Left lobe of liver (tissue), 2 donors: Measurements from ENCODE around the gene TMEM181. TPM values are rescaled to one million over a fixed set of nuclear protein-coding genes. Genes with fewer than 3 reads are reported as not detected.
"Not testable (repeated sequence)": the region's sequence is repeated elsewhere in the genome, so short reads cannot be mapped to it uniquely, and the experiment has no call there.

Experiments used
- ATAC-seq: fragments of 200-7000 bp; cut with Tn5 transposase; one replicate; pipeline ENCODE4 v1.9.1; 2020; ENCODE audit warnings: mild to moderate bottlenecking, moderate library complexity
- DNase-seq: peaks from one replicate; pipeline ENCODE4 v3.0.0-alpha.2; 2020; ENCODE audit warnings: low spot score
- total RNA-seq: library from RNA; stranded (reverse); gene quantifications from one replicate; pipeline ENCODE4 v1.2.1, GENCODE V29; 2021
- donor health status: DM: no; HTN: no; CAD: no; lungs with moderate emphysema.
- donor health status: DM: no; HTN: yes; CAD: no.

The TMEM181 gene
- total RNA-seq, 1 donor from 2014 or later: 12.0 TPM

DNA sequence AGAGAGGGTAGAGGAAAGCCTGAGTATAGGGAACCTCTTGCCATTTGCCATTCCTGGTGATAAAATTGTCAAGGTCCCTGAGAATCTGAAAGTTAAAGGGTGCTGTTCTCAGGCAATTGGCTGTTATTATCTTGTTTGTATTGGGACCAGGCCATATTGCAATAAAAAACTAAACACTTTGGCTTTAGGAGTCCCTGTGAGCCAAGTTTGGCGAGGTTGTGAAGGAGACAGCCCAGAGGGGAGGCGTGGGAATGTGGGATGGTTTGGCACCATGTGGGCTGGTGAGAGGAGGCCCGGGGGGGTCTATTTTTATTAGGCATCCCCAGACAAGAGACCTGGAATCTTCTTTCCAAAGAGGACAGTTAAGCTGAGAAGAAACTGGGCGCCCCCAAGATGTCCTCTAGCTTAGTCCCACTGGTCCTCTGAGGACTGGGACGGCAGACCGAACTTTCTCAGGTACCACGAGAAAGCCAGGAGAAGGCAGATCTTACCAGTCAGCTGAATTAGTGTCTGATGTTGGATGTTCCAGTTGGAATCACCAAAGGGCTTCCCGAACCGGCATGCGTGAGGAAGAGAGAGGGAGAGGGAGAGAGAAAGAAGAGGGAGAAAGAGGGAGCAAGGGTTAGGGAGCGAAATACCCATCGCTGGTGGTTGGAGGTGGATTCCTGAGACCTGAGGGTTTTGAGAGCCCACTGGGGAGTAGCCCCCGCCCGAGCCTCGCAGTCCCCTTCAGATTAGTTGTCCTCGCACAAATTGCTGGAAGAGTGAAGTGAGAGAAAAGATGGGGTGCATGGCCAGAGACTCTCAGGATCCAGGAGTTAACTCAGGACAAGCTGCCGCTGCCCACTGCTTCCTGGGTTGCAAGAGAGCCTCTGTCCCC lies 60.3 kb downstream of the TMEM181 start:
- DNase-seq: peak; percentile 40
- ATAC-seq: peak; percentile 82

DNA sequence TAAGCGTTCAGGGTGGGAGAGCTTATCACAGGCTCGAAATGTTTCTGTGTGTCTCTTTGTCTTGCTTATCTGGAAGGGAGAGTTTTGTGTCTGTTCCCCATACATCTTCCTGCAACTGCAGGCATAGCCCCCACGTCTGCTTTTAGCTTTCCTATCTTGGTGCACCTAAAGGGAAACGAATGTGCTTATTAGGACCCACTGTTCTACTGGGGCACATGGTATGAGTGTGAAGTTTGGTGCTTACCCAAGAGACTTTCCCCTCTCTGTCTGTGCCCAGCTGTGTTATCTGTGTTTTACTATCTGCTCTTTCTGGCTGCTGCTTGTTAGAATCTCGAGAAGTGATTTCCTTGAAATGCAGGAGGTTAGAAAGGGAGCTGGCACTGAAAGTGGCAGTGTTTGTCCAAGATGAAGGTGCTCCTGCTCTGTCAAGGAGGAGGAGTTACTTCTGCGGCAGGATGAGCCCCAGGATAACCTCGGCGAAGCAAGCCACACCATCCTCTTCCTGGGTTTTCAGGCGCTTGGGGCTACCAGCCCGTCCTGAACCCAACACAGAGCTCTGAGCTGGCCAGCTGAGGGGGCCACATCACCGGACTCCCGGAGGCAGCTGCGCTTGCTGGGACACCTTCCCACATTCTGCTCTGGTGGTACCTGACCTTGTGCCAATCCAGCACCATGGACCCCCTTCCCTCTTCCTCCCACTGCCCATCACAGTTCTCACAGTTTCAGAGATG lies 61.2 kb downstream of the TMEM181 start:
- ATAC-seq (no peak), DNase-seq (peak; percentile 39)

- DNase-seq (peak; percentile 39), ATAC-seq (no peak)
Observed at GRCh38 chr6:158621694-158622544, 62.0 kb downstream of the TMEM181 start.

GRCh38 chr6:158622545-158623190 lies 62.8 kb downstream of the TMEM181 start:
- DNase-seq (no peak), ATAC-seq (no peak)

- ATAC-seq (no peak), DNase-seq (no peak)
Observed at GRCh38 chr6:158624684-158625682, 65.1 kb downstream of the TMEM181 start.

DNA sequence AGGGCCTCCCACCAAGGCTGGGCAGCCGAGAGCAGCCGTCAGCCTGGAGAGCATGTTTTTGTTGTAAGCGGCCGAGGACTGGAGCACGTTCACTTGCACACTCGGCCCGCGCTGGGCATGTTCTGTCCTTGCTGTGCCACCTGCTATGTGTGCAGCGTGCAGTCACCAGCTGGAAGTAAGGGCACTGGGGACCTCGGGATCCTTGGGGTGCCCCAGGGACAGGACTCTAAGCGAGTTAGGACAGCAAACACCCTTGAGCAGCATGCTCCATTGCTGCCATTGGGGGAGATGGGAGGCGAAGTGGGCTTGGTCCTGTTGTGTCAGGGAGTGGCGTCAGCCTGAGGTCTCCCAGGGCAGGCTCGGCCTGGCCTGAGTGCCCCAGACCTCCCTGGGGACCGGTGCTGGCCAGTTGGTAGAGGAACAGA lies 66.0 kb downstream of the TMEM181 start:
- DNase-seq (no peak), ATAC-seq (no peak)

- ATAC-seq (no peak), DNase-seq (no peak)
Observed at GRCh38 chr6:158626360-158627167, 66.7 kb downstream of the TMEM181 start.

DNA sequence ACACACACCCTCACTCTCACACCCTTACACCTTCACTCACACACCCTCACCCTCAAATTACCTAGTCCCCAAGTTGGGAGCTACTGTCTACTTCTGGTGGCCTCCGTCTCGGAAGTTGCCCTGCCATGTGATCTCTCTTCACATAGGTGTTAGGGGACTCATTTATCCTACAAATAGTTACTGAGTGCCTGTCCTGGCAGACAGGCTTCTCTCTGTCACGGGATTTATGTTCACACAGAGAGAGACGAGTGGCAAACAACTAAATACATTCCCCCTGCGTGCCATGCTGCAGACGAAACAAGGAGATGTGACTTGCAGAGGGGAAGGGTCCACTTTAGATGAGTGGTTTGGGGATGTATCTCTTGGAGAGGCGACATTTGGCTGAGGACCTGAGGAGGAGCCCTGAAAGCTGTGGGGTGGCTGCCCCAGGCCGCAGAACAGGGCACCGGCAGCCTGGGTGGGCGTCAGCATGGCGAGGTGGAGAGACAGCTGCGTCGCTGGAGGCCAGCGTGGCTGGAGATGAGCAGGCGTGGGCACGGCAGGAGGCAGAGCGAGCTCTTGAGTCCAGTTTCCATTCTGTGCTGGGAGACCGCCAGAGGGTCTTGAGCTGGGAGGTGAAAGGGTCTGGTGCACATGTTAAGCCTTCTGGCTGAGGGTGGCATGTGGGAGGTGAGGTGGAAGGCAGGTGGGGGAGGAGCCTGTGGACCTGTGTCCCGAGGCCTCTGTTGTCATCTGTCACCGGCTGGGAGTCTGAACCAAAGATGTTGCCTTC lies 67.5 kb downstream of the TMEM181 start:
- ATAC-seq (no peak), DNase-seq (no peak)

DNA sequence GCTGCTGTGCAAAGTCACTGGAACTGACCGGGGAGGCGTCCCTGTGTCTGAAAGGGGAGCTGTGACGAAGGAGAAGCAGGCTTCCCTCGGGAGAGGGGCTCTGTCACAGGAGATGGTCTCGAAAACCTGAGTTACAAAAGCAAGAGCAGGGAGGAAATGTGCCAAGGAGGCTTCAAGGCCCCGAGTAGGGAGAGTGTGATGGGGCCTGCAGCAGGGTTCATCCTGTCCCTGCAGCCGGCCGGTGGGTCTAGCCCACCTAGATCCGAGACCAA lies 68.0 kb downstream of the TMEM181 start:
- DNase-seq: peak; percentile 15
- ATAC-seq: no peak

- ATAC-seq (no peak), DNase-seq (peak; percentile 38)
Observed at GRCh38 chr6:158628542-158628941, 68.7 kb downstream of the TMEM181 start.

DNA sequence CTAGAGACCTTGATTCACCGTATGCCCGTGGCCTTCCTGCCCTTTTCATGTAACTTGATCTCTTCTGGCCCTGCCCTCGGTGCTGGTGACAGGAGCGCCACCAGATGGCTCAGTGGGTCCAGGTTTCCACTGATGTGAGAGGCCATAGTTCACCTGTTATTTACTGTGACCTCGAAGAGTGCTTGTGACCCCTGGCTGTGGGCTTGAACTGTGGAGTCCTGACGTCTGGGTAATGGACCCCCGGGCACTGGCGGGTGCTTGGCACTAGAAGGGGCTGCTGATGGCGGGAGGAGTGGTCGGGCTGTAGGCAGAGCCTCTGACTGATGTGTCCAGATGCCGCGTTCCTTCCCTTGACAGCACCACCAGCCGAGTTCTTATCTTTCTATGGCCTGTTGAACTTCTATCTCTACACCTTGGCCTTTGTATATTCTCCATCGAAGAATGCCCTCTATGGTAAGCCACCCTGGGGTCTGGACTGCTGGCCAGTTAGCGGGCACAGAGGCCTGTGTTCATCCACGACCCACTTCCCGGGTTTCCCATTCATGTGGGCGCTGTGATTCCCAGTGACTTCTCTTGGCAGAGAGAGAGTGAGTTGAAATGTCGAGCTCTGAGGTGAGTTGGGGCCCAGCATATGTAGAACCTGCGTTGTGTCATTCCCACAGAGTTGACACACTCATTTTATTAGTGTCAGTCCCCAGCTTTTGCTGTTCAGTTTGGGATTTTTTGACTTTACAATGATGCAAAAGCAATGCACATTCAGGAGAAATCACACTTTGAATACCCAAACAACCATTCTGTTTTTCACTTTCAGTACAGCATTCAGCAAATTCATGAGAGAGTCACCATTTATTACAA lies 69.7 kb downstream of the TMEM181 start:
- ATAC-seq (peak; percentile 64), DNase-seq (peak; percentile 56)

GRCh38 chr6:158630938-158631616 lies 71.2 kb downstream of the TMEM181 start:
- DNase-seq: peak; percentile 43
- no peak for ATAC-seq

DNA sequence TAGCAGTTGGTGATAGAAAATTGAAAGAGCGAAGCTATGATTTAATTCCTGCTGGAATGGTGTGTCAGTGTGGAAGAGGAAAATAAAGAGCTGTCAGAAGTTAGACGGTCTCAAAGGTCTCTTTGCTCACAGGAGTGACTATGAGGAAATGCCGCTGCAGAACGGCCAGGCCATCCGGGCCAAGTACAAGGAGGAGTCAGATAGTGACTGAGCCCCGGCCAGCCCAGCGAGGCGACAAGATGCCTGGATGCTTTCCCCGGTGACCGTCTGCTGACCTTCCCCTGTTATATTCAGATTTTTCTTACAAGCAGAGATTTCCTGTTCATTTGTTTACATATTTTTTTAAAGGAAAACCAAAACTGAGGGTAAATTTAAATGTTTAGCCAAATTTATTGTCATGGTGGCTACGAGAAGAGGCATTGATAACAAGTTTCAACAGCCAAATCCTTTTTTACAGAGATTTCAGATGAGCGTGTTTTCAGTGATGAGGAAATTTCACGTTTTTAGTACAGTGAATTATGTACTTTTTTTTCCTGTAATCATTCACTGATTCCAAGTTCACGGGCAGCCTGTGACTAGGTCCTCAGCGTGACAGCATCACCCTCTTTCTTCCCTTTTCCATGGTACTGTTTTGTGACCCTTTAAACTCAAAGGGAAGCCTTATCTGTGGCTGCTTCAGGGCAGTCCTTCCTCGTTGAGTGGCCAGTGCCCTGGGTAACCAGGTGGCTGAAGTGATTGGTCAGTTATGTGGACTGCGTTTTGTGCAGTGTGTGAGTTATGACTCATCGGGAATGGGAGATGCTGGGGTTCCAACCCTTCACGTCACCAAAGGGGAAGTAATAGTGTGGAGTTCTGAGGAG lies 72.0 kb downstream of the TMEM181 start:
- ATAC-seq (peak; percentile 94), DNase-seq (peak; percentile 75)

DNA sequence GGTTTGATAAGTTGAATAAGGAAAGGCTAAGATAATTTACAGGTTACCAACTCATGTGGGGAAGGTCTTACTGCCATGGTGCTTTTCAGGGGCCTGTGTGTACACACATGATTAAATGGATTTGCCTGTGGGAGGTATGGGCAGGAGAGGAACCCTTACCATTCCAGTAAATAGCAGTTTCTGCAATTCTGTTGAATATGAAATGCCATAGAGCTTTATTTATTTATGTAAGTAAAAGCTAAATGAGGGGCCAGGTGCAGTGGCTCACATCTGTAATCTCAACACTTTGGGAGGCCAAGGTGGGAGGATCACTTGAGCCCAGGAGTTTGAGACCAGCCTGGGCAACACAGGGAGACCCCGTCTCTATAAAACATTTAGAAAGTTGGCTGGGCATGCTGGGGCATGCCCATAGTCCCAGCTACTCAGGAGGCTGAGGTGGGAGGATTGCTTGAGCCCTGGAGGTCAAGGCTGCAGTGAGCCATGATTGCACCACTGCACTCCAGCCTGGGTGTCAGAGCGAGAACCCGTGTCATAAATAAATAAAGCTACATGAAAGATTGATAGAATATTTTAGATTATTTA lies 72.7 kb downstream of the TMEM181 start:
- not testable (repeated sequence) for ATAC-seq, DNase-seq

GRCh38 chr6:158633127-158633526 lies 73.2 kb downstream of the TMEM181 start:
- DNase-seq: no peak
- ATAC-seq: no peak
